Jurkat, Clone E6-1 (cell line): ENCODE data around the gene STAT5A. TPM values are rescaled to one million over a fixed set of nuclear protein-coding genes. Genes with fewer than 3 reads are reported as not detected.
"Not testable (repeated sequence)": the region's sequence is repeated elsewhere in the genome, so short reads cannot be mapped to it uniquely, and the experiment has no call there.

Source experiments
- DNase-seq: peaks from one replicate; pipeline ENCODE4 v3.0.0-alpha.2; 2011; ENCODE audit warnings: low read depth, low spot score
- H3K4me3 ChIP-seq: 2 replicates; pipeline ENCODE4 v1.5.1; 2011; ENCODE audit warnings: mild to moderate bottlenecking, low read length, control low read depth, moderate library complexity
- polyA plus RNA-seq: library from polyadenylated mRNA; unstranded; fragments of >200 nt; gene quantifications from one replicate; pipeline ENCODE4 v1.2.1, GENCODE V29; 2012; ENCODE audit warnings: missing spikeins; ENCODE audit not compliant: insufficient read length, insufficient read depth

STAT5A gene
- polyA plus RNA-seq = 49.8 TPM

- H3K4me3 ChIP-seq = no peak within 1 kb of the TSS
- no peak for DNase-seq
Observed at GRCh38 chr17:42287977-42288802, at the start of gene STAT5A. Gene STAT5A, plus strand, starts transcription at chr17:42288498. Its CDS starts 914 bp downstream, at chr17:42289412.

- H3K4me3 ChIP-seq, DNase-seq: not testable (repeated sequence)
Observed at GRCh38 chr17:42239576-42239975, 48.7 kb upstream of the STAT5A start.

- no peak for DNase-seq
- no peak overlapping the region for H3K4me3 ChIP-seq
Observed at GRCh38 chr17:42240201-42240600, 48.1 kb upstream of the STAT5A start.

- DNase-seq, H3K4me3 ChIP-seq: not testable (repeated sequence)
Observed at GRCh38 chr17:42240863-42241262, 47.4 kb upstream of the STAT5A start.

- no peak for DNase-seq
- no peak overlapping the region for H3K4me3 ChIP-seq
Observed at GRCh38 chr17:42241871-42242270, 46.4 kb upstream of the STAT5A start.

GRCh38 chr17:42243493-42243982, 44.8 kb upstream of the STAT5A start:
- DNase-seq = no peak

GRCh38 chr17:42244116-42244515, 44.2 kb upstream of the STAT5A start:
- not testable (repeated sequence) for H3K4me3 ChIP-seq, DNase-seq

More at GRCh38 chr17:42243493-42243982, 44.8 kb upstream of the STAT5A start:
- H3K4me3 ChIP-seq = no peak overlapping the region

- not testable (repeated sequence) for DNase-seq, H3K4me3 ChIP-seq
Observed at GRCh38 chr17:42245183-42245582, 43.1 kb upstream of the STAT5A start.

- DNase-seq = no peak
- H3K4me3 ChIP-seq = no peak overlapping the region
Observed at GRCh38 chr17:42246515-42246914, 41.8 kb upstream of the STAT5A start.

GRCh38 chr17:42247734-42248133, 40.6 kb upstream of the STAT5A start:
- no peak overlapping the region for H3K4me3 ChIP-seq
- no peak for DNase-seq

- DNase-seq = peak; percentile 95
- peak overlapping the region; percentile 58 for H3K4me3 ChIP-seq
Observed at GRCh38 chr17:42248351-42249179, 39.7 kb upstream of the STAT5A start.

- DNase-seq = peak; percentile 86
- peak overlapping the region; percentile 58 for H3K4me3 ChIP-seq
Observed at GRCh38 chr17:42249681-42250446, 38.4 kb upstream of the STAT5A start.

GRCh38 chr17:42251115-42251514, 37.2 kb upstream of the STAT5A start:
- H3K4me3 ChIP-seq = no peak overlapping the region
- DNase-seq = no peak

- H3K4me3 ChIP-seq = no peak overlapping the region
- no peak for DNase-seq
Observed at GRCh38 chr17:42252597-42253550, 35.4 kb upstream of the STAT5A start.

GRCh38 chr17:42253578-42253977, 34.7 kb upstream of the STAT5A start:
- DNase-seq = no peak
- H3K4me3 ChIP-seq = no peak overlapping the region

GRCh38 chr17:42255445-42255844, 32.9 kb upstream of the STAT5A start:
- no peak for DNase-seq
- no peak overlapping the region for H3K4me3 ChIP-seq

- DNase-seq = no peak
- no peak overlapping the region for H3K4me3 ChIP-seq
Observed at GRCh38 chr17:42260318-42260717, 28.0 kb upstream of the STAT5A start.

GRCh38 chr17:42264366-42264765, 23.9 kb upstream of the STAT5A start:
- not testable (repeated sequence) for H3K4me3 ChIP-seq, DNase-seq
